ENCODE results near the gene TUBA4A.

The TUBA4A gene

DNA sequence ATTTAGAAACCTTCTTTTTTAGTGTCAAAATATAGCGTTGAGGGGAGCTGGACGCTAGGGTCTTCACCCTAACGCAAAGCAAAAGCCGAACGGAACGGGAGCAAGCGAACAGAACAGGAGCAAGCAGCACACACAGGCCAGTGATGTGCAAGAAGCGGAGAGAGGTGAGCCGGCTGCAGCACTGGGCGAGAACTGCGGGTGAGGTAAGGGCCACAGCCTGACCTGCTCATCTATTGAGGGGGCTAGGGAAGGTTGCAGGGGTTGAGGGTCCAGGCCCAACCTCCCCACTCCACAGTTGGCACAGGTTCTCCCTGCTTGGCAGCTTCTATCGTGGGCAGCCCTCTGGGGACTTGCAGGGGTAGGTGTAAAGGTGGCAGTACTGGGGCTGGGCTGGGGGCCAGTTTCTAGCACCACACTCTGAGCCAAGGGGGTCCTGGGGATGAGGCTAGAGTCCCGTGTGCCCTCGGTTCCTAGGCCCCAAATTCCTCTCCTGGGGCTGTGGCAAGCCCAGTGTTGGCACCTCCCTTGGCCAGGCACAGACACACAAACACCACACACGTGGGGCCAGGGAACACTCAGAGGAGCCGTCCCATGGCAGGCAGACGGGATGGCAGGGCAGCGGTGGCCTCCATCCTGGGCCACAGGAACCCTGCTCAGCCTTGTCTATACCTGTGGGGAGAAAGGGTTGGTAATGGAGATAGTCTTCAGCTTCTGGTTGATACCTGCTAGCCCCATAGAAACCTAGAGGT, 33.8 kb downstream of the TUBA4A start:
- in situ Hi-C loops (cut with HindIII; ENCODE audit: low pct_ligation_motif_present, low pct_unique_long_range_greater_than_20kb, low sequenced_read_pairs): no loop called here
- no peak for DNase-seq

DNA sequence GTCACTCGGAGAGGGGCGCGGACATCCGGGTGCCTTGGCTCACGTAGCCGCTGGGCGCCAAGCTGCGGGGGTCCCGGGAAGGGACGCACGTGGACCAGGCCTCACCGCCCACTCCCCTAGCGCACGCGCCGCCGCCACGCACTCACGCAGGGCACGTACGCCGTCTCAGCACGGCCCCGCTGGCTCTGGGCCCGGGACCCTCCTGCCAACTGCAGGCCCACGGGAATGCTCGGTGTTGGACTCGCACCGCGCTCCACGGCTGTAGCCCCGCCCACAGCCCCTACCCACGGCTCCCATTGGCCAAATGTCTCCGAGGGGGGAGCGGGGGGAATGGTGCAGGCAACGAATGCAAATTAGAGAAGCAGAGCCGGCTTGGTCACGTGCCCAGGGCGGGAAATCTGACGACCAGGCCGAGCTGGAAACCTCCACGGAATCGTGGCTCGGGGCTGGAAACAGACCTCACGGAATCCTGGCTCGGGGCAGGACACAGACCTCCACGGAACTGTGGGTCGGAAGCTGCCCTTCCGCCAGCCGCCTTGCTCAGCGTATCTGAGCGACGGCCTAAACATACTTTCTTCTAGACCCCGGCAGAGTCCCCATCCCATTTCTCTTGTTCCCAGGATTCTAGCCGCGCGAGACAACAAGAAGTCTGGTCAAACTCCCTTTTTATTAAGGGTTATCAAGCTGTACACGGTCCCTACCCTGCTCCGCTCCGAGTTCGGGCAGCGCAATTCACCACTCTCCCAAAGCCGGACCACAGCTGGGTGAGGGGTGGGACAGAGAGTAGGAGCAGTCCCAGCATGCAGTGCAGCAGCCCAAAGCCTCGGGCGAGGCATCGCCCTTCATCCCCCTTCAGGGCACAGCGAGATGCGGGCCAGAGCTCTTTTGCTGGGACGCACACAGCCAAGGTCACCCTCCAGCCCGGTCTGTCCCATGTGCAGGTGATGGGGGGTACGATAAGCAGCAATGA, 34.7 kb downstream of the TUBA4A start, which contains the start of gene ABCB6:
ABCB6 (minus strand) TSS at position 227 of the 970 bp plus-strand sequence. CDS start 285 bp downstream, outside the sequence.
- DNase-seq: peak; percentile 91
- in situ Hi-C loops (cut with HindIII; ENCODE audit: low pct_ligation_motif_present, low pct_unique_long_range_greater_than_20kb, low sequenced_read_pairs): no loop called here

DNA sequence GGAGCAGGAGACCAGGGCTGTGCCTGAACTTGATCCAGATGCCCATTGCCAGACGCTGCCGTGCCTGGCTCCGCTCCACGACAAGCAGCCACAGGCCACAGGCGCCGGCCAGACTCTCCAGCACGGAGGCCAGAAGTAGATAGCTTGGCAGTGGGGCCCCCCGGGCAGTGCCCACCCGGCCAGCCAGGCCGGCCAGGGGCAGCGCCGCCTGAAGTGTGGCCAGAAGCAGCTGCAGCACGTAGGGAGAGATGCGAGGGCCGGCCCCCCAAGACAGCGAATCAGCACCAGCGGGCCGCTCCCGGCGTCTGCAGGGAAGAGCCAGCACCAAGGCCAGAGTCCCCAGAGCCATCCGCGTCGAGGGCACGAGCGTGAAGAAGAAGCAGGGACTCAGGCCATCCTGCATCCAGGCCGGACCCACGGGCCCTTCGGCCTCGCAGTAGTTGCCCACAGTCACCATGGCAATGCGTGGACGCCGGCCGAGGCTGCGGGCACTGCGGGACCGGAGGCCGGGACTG, 35.4 kb downstream of the TUBA4A start:
- DNase-seq: peak; percentile 83
- in situ Hi-C loops (cut with HindIII; ENCODE audit: low pct_ligation_motif_present, low pct_unique_long_range_greater_than_20kb, low sequenced_read_pairs): no loop called here

DNA sequence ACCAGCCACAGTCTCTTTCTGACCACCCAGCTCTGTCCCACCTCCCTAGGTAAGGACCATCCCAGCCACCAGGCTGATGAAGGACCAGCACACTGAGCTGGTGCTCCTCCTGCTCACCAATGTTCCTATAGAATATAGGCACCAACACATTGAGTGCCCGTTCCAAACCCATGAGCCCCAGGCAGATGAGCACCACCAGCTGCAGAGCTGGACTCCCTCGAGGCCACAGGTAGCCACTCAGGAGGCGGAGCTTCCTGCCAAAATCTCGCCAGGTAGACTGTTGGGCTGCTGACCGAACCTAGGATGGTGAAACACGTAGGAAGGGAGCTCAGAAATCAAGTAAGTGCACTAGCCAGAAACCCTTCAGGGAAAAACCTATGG, 37.2 kb downstream of the TUBA4A start:
- DNase-seq: no peak
- in situ Hi-C loops (cut with HindIII; ENCODE audit: low pct_ligation_motif_present, low pct_unique_long_range_greater_than_20kb, low sequenced_read_pairs): no loop called here

DNA sequence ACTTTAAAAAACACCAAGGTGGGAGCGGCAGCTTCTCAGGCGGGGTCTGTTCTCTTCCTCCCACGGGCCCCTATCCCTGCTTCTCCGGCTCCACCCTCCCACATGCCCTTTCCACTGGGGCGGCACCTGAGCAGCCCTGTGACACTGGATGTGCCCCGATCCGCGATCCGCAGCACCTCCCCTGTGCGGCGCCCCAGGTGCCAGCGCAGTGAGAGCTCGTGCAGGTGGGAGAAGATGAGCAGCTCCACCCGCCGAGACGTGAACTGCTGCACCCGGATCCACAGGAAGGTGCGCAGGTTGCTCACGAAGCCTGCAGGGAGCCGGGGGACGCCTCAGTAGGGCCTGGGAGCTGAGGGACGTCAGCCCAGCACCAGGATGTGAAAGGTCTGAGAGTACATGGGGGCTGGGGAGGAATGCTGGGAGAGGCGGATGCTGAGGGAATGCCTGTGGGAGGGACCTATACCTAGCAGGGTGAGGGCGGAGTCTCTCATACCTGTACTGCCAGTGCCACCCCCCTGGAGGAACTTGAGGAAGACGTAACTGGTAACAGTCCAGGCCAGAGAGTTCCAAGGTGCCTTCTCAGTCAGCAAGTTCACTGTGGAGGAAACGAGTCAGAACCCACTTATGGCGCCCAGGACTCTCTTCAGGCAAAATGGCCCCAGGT, 37.7 kb downstream of the TUBA4A start:
- in situ Hi-C loops (cut with HindIII; ENCODE audit: low pct_ligation_motif_present, low pct_unique_long_range_greater_than_20kb, low sequenced_read_pairs): no loop called here

DNA sequence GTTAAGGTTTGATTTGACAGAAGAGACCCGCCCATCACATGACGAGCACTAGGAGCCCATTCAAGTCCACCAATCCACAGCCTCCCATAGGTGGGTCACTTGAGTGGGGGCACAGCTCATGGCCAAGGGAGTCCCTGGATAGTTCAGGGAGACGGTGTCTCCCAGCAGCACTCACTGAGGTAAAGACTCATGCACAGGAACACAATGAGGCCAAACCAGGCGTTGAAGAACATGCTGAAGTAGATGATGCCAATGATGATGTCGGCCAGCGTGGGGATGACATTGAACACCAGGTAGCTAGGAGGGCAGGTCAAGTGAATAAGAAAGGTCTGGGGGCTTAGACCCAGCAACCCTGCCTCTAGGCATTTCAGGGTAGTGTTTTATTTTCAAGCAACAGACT, 38.9 kb downstream of the TUBA4A start:
- in situ Hi-C loops (cut with HindIII; ENCODE audit: low pct_ligation_motif_present, low pct_unique_long_range_greater_than_20kb, low sequenced_read_pairs): no loop called here
- DNase-seq: no peak

More for the DNA sequence above, 37.7 kb downstream of the TUBA4A start:
- DNase-seq: no peak

DNA sequence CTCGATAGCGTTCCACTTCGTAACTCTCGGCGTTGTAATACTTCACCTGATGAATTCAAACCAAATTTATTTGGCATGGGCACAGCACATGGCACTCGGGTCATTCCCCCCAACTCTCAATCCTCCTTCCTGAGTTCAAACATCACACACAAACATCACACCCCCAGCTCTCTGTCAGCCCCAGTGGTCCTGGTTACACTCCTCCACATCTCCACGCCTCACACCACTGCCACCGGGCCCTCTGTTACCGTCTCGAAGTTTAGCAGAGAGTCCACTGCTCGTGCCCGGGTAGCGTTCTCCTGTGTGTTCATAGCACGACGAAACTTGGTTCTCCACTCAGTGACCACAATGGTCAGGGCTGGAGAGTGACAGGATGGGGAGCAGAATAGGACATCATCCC, 39.6 kb downstream of the TUBA4A start:
- DNase-seq: no peak
- in situ Hi-C loops (cut with HindIII; ENCODE audit: low pct_ligation_motif_present, low pct_unique_long_range_greater_than_20kb, low sequenced_read_pairs): no loop called here

DNA sequence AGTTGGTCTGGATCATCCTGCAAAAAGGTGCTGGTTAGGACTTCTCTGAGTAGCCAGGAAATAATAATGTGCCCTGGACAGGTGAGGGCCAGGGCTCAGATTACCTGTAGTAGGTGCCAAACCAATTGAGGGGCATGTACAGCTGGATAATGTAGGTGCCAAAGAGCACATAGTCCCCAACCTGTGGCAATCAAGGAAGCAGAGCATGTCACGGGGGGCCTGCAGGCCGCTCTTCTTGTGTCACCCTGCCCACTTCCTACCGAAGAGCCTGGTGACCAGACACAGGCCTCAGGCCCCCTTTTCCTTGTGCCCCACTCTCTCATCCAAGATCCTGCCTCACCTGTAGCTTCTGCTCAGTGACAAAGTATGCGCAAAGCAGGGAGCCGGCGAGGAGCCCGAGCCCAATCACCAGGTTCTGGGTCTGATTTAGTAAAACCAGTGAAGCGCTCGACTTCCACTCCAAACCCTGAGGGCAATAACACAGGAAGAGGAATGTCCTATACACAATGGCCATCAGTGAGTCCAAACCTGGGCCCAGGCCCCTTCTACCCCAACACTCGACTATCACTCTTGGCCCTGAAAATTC, 40.1 kb downstream of the TUBA4A start:
- in situ Hi-C loops (cut with HindIII; ENCODE audit: low pct_ligation_motif_present, low pct_unique_long_range_greater_than_20kb, low sequenced_read_pairs): no loop called here
- DNase-seq: no peak

DNA sequence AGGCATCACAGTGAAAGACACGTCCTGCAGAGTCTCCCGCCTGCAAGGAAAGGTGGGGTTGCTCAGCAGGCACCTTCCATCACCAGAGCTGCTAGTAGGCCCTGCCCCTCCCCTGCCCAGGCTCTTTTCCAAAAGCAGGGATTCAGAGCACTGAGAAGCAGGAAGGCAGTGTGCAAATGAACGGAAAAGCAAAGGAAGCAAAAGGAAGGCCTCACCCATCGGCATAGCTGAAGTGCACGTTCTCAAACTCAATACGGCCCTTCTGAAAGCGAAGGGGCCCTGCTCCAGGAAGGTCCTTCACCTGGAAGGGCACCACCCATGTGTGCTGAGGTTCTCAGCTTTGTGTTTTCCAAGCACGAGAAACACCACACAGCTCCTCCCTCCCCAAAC, 40.7 kb downstream of the TUBA4A start:
- in situ Hi-C loops (cut with HindIII; ENCODE audit: low pct_ligation_motif_present, low pct_unique_long_range_greater_than_20kb, low sequenced_read_pairs): no loop called here
- DNase-seq: no peak

DNA sequence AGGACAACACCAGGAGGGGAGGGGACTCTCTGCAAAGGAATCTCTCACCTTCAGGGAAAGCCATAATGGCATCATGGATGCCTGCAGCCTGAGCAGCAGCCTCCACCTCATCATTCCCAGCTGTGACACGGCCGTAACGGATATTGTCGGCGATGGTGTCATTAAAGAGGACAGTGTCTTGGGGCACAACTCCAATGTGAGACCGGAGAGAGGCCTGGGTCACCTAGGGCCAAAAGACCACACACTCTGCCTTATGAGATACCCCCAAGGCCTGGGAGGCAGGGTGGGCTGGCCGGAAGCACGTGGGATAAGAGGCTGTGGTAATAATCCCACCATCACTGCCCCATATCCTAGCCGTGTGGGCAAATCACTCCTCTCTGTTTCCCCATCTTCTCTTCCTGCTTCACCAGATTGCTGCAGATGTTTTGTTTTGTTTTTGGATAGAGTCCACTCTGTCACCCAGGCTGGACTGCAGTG, 42.8 kb downstream of the TUBA4A start:
- in situ Hi-C loops (cut with HindIII; ENCODE audit: low pct_ligation_motif_present, low pct_unique_long_range_greater_than_20kb, low sequenced_read_pairs): no loop called here
- DNase-seq: no peak

DNA sequence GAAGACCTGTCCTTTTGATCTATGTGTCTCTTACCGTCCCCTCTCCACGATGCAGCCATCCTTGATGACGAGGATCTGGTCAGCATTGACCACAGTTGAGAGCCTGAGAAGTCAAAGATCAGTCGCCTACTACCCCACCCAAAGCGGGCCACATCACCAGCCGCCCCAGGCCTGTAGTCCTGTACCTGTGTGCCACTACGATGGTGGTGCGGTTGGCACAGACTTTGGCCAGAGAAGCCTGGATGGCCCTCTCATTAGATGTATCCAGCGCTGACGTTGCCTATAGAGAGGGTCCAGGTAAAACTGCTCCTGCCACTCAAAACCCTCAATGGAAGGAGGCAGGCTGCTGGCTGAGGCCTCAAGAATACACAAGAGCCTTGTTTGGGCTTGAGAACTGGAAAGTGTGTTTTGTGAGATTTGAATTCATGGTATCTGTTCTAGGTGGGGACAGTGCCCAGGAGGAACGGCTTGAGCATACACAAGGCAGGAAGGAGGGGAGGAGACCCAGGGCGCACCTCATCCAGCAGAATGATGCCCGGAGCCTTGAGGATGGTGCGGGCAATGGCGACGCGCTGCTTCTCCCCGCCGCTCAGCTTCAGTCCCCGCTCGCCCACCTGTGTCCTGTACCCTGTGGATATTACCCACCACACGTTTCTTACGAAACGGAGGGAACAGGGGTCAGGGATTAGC, 43.4 kb downstream of the TUBA4A start:
- no peak for DNase-seq
- in situ Hi-C loops (cut with HindIII; ENCODE audit: low pct_ligation_motif_present, low pct_unique_long_range_greater_than_20kb, low sequenced_read_pairs): no loop called here

DNA sequence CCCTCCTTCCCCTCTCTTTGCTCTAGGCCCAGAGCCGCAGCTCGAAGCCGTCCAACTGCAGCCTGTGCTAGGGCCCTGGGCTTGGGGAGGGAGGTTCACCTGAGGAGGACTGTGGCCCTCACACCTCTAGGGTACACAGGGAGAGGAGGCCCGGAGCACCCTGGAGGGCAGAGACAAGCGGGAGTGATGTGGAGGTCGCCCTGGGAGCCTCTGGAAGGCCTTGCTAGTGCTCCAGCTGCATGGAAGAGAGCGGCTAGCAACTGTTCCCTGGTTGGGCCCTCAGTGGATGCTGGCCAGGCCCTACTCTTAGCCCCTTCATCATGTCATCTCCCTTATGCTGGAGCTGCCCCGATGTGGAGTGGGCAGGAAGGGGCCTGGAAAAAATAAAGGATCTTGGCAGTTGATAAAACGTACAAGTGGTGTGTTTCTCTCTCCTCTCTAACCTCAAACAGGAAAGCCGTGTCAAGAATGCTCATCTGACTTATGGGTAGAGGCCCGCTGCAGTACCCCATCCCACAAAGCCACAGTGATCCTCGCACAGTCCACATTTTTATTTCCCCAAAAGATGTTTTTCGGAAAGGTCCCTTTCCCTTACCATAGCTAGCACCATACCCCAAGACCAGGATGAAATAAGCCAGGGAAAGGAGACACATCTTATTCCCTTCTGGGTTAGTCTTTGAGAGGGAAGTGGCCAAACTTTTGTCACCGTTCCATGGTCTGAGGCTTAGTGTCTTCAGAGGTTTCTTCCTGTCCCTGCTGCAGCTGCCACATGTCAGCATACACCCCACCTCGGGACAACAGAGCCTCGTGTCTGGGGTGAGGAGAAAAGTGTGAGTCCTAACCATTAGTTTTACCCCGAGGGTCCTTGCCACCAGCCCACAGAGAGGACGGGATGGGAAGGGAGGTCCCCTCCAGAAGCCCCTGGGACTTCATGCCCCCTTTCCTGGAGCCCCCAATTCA, 44.2 kb downstream of the TUBA4A start:
- in situ Hi-C loops (cut with HindIII; ENCODE audit: low pct_ligation_motif_present, low pct_unique_long_range_greater_than_20kb, low sequenced_read_pairs): no loop called here
- no peak for DNase-seq

DNA sequence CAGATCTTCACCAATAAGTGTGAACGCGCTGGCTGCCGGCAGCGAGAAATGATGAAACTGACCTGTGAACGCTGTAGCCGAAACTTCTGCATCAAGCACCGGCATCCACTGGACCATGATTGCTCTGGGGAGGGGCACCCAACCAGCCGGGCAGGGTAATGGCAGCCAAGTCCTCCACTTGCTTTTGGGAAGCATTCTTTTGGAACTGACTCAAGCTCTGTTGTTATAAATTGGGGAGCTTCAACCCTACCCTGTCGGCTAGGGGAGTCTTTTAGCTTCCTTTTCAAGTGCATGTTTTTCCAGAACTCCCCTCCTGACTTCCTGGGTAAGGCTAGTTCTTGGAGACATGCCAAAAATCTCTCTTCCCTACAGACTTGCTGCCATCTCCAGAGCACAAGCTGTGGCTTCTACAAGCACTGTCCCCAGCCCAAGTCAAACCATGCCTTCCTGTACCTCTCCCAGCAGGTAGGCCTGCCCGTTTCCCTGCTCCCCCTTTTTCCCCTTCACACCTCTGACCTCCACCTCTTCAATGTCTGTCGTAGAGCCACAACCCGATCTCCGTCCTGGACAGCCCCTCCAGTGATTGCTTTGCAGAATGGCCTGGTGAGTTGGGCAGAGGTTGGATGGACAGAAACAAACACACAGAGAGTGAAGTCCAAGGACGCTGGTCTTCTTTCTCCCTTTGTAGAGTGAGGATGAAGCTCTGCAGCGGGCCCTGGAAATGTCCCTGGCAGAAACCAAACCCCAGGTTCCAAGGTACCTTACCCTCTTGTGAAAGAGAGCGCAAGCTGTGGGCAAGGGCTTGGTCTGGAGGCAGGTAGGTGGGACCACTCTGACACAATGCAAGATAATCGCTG, 45.6 kb downstream of the TUBA4A start:
- in situ Hi-C loops (cut with HindIII; ENCODE audit: low pct_ligation_motif_present, low pct_unique_long_range_greater_than_20kb, low sequenced_read_pairs): no loop called here
- peak; percentile 18 for DNase-seq

DNA sequence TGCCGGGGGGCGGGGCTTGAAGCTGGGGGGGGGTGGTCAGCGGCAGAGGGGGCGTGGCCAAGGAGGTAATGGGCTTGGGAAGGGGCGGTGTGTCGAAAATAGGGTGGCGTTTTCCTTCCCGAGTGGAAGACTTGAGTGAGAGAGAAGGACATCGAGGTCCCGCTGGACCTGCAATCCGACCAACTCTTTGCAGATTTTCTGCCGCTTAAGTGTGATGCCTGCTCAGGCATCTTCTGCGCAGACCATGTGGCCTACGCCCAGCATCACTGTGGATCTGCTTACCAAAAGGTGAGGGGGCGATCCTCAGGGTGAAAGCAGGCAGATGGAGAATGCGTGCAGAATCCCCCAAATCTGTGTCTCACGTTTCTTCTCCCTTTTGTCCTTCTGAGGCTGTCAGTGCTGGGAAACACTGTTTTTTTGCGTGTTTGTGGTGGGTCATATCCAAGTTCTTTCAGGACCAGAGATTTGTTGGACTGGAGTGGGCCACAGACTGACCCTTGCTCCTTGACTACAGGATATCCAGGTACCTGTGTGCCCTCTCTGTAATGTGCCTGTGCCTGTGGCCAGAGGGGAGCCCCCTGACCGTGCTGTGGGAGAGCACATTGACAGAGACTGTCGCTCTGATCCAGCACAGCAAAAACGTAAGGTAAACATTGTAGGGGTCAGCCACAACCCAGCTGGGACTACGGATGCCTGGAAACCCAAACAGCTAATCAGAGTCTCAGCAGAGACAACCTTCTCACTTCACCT, 46.4 kb downstream of the TUBA4A start:
- DNase-seq: no peak
- in situ Hi-C loops (cut with HindIII; ENCODE audit: low pct_ligation_motif_present, low pct_unique_long_range_greater_than_20kb, low sequenced_read_pairs): no loop called here

DNA sequence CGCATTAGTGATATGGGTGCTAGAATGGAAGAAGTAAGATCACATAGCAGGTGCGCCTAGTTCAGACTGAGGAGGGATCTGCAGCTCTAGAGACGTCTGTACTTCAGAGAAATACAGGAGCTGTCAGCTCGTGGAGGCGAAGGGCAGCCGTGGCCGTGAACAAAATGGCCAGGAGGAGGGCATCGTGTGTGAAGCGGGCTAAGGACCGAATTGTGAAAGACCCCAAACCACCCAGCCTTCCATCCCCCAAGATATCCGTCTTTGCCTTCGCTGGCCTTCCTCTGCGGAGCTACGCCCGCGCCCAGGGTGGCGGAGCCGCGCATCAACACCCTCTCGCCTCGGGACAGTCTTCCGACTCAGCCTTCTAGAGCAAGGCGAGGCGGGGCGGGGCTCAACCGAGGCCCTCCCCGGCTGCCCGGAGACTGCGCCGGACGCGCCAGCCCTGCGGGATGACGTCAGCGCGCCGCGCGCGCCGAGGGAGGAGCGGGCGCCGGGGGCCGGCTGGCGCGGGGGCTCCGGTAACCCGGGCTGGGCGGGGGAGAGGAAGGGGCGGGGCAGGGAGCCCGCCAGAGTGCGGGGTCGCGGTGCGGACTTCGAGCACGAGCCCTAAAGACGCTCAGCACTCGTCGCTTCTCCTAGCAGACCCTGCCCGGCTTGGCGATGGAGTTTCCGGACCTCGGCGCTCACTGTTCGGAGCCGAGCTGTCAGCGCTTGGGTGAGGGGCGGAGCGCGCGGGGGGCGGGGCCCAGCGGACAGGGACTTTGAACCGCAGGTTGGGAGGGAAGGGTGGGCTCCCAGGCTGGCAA, 47.2 kb downstream of the TUBA4A start, which contains the start of gene ZFAND2B:
ZFAND2B (plus strand) TSS at position 455 of the 806 bp plus-strand sequence; CDS start at position 661, 206 bp downstream.
- peak; percentile 96 for DNase-seq
- in situ Hi-C loops (cut with HindIII; ENCODE audit: low pct_ligation_motif_present, low pct_unique_long_range_greater_than_20kb, low sequenced_read_pairs): no loop called here
